Eye (tissue), 1 donor: ENCODE results near the gene USP7.
A peak's percentile ranks its signal among the peaks of the same experiment; 100 is the strongest.
"Not testable (repeated sequence)": the region's sequence is repeated elsewhere in the genome, so short reads cannot be mapped to it uniquely, and the experiment has no call there.

Source experiments
- DNase-seq: peaks from one replicate; pipeline ENCODE4 v3.0.0-alpha.2; 2015

Gene USP7

GRCh38 chr16:8874388-8874787 is 89.3 kb downstream of the USP7 start:
- DNase-seq = no peak

DNA sequence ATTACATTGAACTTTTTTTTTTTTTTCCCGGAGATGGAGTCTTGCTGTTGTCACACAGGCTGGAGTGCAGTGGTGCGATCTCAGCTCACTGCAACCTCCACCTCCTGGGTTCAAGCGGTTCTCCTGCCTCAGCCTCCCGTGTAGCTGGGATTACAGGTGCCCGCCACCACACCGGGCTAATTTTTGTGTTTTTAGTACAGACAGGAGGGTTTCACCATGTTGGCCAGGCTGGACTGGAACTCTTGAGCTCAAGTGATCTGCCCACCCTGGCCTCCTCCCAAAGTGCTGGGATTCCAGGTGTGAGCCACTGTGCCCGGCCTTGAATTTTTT is 89.9 kb downstream of the USP7 start:
- not testable (repeated sequence) for DNase-seq

- DNase-seq = no peak
Measured at GRCh38 chr16:8872967-8873865, 90.5 kb downstream of the USP7 start.

DNA sequence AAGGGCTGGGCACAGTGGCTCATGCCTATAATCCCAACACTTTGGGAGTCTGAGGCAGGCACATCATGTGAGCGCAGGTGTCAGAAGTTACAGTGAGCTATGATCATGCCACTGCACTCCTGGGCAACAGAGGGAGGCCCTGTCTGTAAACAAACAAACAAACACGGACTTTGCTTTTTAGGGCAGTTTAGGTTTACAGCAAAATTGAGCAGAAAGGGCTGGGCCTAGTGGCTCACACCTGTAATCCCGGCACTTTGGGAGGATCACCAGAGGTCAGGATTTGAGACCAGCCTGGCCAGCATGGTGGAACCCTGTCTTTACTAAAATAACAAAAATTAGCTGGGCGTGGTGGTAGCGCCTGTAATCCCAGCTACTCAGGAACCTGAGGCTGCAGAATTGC is 91.6 kb downstream of the USP7 start:
- DNase-seq = no peak

GRCh38 chr16:8869988-8870241 is 93.8 kb downstream of the USP7 start:
- not testable (repeated sequence) for DNase-seq

DNA sequence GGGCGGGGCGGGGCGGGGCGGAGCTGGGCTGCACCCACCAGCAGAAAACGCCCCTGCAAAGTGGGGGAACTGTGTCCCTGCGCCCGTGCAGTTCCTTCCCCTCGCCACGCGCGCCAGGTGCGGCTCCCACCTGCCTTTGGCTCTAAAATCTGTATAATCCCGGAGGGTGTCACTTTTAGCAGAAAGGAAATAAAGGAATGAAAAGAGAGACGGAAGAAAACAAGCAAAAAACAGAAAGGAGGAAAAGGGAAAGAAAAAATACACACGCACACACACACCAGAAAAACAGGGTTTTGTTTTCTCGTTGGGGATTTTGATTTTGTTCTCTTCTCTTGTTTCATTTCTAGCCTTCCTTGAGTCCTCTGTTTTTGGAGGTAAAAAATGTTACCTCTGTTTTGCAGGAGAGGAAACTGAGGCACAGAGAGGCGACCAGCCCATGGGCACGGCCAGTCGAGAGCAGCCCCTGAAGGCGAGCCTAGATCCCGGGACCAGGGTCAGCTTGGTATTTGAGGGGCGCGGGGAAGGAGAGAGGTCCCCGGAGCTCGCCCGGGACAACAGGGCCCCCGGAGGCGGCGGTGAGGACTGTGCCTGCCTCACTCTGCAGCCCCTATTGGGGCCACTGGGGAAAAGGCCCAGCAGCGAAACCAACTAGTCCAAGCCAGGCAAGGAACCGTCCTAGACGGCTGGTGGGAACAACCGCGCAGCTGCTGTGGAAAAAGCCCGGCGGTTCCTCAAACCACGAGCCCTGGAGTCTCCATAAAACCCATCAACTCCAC is 94.3 kb downstream of the USP7 start:
- DNase-seq = peak; percentile 53

DNA sequence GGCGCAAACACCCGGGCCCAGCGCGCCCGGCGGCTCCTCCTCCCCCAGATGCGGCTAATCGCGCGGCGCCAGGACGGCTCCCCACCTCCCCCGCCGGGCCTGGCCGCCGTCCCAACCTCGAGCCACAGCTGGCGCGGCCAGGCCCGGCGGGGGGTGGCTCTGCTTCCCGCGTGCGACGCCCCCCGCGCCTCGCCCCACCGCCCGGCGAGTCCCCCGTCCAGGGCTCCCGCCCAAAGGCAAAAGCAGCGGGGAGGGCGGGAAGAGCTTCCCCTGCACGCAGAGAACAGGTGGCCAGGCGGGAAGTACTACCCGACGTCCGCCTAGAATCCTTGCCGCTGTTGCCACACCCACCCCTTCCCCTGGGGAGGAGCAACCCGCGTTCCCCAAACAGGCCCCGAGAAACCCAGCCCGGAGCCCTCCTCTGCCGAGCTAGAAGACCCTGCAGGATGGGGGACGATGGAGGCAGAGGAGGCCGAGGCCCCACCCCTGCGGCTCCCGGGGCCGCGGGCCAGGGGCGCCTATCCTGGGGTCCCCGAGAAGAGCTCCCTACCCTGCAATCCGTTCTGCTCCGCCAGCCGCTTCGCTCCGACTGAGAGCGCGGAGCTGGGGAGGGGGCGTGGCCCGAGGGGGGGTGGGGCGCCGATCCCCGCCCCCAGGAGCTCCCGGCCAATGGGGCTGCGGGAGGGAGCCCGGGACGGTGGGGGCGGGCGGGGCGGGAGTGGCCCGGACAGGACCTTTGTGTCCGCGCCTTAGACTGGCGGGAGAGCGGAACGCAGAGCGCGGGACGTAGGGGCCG is 95.1 kb downstream of the USP7 start, which contains the start of gene CARHSP1:
Gene CARHSP1, minus strand, starts transcription at position 591 of the 796 bp plus-strand sequence. CDS start 9,678 bp downstream, outside the sequence.
- DNase-seq = peak; percentile 96

GRCh38 chr16:8867932-8868415 is 95.7 kb downstream of the USP7 start:
- no peak for DNase-seq

- peak; percentile 79 for DNase-seq
Measured at GRCh38 chr16:8867216-8867931, 96.3 kb downstream of the USP7 start.

DNA sequence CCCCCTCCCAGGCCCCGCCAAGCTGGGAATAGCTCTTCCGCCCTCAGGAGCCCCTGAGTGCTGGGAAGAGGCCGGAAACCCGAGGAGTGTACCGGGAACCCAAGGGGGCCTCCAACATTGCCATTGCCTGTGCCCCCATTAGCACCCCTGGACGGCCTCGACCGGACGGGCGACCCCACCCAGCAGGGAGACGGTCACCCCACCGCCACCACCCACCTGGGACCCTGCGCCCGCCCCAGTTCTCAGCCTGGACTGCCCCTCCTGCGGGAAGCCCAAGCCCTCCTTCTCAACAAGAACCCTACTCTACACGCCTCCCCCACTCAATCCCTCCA is 96.9 kb downstream of the USP7 start:
- no peak for DNase-seq

DNA sequence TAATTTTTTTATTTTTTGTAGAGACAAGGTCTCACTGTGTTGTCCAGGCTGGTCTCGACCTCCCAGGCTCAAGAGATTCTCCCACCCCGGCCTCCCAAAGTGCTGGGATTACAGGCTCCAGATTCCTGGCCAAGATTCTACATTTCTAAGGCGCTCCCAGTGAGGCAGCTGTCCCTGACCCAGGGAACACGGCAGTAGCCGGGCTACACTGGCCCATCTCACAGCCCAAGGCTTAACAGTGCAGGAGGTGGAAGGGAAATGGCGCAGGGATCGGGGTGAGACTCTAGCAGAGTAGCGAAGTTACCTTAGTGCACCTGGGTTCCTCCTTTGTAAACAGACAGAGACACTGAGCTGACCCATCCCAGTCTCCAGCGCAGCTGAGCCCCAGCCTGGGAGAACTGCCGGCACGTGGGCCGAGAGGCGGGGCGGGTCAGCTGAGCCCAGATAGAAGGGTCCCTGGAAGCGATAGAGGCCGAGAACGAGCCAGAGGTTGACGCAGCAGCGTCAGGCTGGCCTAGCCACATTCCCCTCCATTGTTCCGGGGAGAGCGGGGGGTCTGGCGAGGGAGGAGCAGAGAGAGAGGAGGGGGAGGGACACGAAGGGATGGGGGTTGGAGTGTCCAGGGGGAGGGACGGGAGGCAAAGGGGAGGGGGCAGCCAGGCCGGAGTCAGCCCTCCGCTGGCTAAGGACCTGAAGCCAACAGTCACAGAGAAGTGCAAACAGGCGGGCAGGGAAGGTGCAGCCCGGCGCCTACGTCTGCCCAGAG is 97.4 kb downstream of the USP7 start:
- peak; percentile 90 for DNase-seq

DNA sequence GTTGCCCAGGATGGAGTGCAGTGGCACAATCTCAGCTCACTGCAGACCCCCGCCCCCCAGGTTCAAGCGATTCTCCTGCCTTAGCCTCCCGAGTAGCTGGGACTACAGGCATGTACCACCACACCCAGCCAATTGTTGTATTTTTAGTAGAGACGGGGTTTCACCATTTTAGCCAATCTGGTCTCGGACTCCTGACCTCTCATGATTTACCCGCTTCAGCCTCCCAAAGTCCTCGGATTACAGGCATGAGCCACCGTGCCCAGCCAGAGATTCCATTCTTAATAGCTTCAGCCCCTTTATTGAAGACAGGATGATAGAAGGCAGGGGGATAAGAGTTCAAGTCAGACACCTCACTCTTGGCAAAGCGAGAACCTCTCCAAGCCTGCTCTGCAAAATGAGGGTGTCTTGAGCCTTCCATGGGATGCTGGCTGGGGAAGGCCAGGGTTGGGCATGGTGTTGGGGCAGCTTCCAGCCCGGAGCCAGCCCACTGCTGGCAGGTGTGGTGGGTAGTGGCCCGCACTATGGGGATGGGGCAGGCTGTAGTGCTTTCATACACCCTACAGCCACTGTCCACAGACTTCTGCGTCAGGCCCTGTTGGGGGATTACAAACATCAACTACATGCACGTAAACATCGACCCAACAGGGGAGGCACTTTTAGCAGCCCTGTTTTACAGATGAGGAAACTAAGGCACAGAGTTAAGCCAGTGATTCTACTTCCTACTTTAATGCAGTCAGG is 98.4 kb downstream of the USP7 start:
- no peak for DNase-seq

GRCh38 chr16:8864480-8865110 is 99.1 kb downstream of the USP7 start:
- no peak for DNase-seq

- DNase-seq = no peak
Measured at GRCh38 chr16:8863594-8864424, 99.9 kb downstream of the USP7 start.

DNA sequence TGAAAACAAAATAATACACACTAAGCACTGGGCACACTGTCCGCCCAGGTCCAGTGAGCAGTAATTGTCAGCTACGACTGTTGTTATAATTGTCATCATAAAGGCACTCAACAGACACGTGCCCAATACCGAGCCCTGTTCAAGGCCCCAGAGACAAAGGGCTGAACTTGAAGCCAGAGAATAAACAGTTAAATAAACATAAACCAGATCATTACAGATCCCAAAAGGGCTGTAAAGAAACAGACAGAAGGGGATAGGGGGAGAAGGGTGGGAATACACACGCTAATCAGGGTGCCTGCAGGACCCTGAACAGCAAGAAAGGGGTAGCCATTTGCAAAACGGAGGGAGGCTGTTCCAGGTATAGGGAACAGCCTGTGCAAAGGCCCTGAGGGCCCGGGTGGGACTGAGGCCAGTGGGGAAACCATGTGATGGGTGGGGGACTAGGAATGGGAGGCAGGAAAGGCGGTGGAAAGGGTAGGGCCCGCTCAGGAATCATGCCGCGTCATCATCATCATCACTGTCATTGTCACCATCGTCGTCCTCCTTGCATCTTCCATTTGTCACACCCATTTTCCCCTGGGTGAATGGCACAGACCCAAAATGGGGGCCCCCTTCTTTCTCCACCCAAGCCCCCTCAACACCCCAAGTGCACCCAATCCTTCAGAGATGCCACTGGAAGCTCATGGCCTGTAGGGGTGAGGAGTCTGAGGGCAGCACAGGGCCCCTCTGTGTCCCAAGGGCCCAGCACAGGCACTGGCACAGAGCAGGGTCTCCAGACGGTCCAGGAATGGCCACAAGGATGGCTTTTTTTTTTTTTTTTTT is 101.2 kb downstream of the USP7 start:
- no peak for DNase-seq

GRCh38 chr16:8861563-8862308 is 102.0 kb downstream of the USP7 start:
- no peak for DNase-seq

- no peak for DNase-seq
Measured at GRCh38 chr16:8859913-8860881, 103.5 kb downstream of the USP7 start.
